D721Med (cell line): ENCODE data around the gene CLGN.
A peak's percentile ranks its signal among the peaks of the same experiment; 100 is the strongest.

Experiments used
- DNase-seq: peaks from one replicate; pipeline ENCODE4 v3.0.0; 2011; ENCODE audit warnings: low spot score; ENCODE audit not compliant: insufficient read length
- FAIRE-seq: peaks from 2 replicates; lab custom pipeline; 2011; peaks lifted over from hg19 to GRCh38; lab: Jason Lieb, UNC
- TF ChIP-seq, protein P1 (sequence below): IDR thresholded peaks from 2 replicates; pipeline ENCODE4 v1.5.1; 2012; ENCODE audit warnings: mild to moderate bottlenecking, control low read depth; ENCODE audit not compliant: insufficient read depth; ENCODE audit errors: missing control alignments

CLGN gene

DNA sequence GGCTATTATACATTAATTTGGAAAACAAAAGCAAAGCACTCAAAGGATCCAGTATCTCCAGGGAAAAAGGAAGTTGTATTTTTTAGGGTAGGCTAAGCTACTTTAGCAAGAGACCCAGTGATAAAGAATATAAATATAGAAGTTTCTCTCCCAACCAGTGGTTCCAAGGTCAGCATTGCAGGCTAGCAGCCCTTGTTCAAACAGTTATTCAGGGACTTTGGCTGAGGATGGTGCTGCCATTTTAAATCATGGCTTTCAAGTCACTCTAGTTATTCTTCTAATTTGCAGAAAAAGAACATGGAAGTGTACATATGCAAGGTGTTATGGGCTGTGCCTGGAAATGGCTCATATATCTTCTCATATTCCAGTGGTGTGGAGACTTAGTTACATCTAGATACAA lies 44.7 kb downstream of the CLGN start:
- DNase-seq: no peak
- no peak for FAIRE-seq
- TF ChIP-seq, protein P1, sequence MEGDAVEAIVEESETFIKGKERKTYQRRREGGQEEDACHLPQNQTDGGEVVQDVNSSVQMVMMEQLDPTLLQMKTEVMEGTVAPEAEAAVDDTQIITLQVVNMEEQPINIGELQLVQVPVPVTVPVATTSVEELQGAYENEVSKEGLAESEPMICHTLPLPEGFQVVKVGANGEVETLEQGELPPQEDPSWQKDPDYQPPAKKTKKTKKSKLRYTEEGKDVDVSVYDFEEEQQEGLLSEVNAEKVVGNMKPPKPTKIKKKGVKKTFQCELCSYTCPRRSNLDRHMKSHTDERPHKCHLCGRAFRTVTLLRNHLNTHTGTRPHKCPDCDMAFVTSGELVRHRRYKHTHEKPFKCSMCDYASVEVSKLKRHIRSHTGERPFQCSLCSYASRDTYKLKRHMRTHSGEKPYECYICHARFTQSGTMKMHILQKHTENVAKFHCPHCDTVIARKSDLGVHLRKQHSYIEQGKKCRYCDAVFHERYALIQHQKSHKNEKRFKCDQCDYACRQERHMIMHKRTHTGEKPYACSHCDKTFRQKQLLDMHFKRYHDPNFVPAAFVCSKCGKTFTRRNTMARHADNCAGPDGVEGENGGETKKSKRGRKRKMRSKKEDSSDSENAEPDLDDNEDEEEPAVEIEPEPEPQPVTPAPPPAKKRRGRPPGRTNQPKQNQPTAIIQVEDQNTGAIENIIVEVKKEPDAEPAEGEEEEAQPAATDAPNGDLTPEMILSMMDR: no peak

DNA sequence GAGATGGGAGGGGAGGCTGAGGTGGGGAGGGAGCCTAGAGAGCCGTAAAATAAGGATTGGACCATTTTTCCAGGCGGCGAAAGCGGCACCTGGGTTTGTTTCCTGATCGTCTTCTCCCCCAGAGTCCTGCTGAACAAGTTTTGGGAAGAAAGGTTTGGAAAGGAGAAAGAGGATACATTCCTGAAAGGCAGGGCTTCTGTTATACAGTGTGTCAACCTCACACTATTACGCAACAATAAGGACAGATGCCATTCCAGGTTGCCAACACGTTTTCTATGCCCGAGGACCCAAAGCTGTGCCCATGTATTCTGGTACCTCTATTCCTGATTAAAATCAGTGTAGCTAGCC lies 53.3 kb downstream of the CLGN start:
- DNase-seq: no peak
- TF ChIP-seq, protein P1: no peak
- FAIRE-seq: no peak

DNA sequence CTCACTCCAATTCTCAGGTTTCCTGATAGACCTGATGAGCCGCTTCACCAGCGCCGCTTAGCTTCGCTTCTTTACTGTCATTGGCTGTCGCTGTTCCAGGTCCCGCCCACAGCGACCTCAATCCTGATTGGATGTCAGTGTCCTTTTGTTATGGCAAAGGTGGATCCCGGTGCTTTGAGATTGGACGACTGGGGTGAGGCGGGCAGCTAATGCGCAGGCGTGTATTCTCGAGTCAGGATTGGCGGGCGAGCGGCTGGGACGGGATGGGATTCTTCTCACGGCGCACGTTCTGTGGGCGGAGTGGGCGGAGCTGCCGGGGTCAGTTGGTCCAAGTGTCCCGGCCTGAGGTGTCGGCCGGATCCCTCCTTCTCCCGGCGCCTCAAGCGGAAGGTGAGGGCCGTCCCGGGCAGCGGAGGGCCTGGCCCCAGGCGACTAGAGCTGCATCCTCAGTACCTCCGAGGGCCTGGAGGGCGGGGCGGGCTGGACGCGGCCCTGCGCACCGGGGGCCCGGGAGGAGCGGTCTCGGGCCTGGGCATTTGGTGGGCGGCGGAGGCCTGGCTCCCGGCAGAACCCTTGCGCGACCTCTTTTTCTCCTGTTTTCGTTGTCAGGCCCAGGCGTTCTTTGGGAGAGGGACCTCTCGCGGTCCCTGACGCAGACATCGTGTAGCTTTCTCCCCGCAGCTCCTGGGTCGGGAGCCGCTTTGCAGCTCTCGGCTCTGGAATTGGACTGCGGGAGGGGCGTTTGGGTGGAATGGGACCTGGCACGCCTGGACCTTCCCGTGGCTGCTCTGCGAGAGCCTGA lies 53.9 kb downstream of the CLGN start, which contains the start of gene SCOC:
Gene SCOC, plus strand, starts transcription at position 319 of the 802 bp plus-strand sequence. CDS start 5,525 bp downstream, outside the sequence.
- FAIRE-seq (peak; percentile 51), DNase-seq (peak; percentile 65)
- TF ChIP-seq, protein P1: no peak

DNA sequence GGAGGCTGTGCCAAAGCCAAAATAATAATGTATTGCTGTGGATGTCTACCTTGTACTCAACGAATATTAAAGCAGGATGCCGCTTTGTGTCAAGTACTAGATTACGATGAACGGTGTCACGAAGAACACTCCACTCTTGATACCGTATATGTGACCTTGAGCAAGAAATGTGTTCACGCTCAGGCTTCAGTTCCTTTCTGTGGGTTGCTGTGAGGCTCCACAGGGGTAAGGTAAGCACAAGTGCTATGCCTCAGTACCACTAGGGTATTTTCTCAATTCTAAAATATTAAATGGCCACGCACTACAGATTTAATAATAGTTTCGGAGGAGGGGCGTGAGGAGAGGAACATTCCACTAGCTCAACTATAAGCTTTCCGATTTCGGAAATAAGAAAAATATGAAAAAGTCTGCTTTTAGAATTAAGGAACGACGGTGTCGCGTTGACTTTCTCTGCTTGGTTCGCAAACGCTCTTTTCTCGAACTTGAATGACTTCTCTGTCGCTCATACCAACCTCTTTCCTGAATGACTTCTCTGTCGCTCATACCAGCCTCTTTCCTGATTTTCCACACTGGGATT lies 54.6 kb downstream of the CLGN start:
- DNase-seq (no peak), FAIRE-seq (peak; percentile 35)
- TF ChIP-seq, protein P1: no peak

DNA sequence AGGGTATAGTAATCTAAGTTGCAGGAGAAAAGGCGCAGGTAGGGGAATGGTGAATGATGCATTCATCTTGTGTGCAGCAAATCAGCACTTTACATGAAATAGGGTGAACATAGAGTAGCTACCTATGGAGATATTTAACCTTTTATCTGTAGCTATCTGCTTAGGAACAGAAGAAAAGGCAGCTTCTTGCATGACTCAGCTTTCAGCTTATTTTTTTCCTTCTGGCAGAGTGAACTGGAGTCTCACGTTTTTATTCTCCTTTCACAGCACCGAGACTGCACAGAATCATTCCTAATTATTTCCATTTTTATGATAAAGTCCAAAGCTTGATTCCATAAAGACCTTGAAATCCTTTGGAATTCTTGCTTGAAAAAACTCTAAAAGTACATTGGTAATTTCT lies 58.8 kb downstream of the CLGN start:
- TF ChIP-seq, protein P1: no peak
- FAIRE-seq (no peak), DNase-seq (no peak)

DNA sequence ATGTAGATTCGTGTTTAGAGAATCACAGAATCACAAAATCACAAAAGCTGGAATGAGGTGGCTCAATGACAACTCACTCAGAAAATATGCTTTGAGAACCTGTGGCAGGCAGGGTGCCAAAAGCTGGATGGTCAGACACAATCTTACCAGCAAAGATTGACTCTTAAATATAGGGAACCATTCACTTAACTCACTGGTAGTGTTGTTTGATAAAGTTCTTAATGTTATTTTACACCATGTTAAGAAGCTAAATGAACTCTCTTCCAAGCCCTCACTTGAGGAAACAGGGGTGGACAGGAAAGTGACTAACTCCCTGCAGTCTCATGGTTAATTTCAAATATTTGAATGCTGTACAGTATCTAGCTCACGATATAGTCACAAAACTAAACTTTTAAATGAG lies 59.7 kb downstream of the CLGN start:
- DNase-seq (no peak), FAIRE-seq (no peak)
- TF ChIP-seq, protein P1: no peak

DNA sequence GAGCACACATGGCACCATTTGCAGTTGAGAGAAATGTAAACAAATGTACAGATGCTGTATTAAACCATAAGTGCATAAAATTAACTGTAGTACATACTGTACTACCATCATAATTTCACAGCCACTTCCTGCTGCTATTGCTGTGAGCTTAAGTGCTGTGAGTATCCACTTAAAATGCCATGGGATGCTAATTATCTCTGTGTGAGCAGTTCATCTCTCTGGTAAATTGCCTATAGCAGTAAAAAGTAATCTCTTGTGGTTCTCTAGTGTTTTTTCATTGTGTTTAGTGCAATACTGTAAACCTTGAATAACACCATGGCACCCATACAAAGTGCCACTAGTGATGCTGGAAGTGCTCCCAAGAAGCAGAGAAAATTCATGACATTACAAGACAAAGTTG lies 63.9 kb downstream of the CLGN start:
- DNase-seq: no peak
- no peak for FAIRE-seq
- TF ChIP-seq, protein P1: no peak
